ENCODE measurements around the gene KCNJ16.

GRCh38 chr17:70114405-70114804, 39.4 kb downstream of the KCNJ16 start:
- no peak for TF ChIP-seq POLR2A (IDR thresholded peaks at IDR 0.05)
- no peak for TF ChIP-seq CTCF (IDR thresholded peaks at IDR 0.05)
